OCI-LY7 (cell line): ENCODE data around the gene PLCE1. TPM values are rescaled to one million over a fixed set of nuclear protein-coding genes. Genes with fewer than 3 reads are reported as not detected.
"Not testable (repeated sequence)": the region's sequence is repeated elsewhere in the genome, so short reads cannot be mapped to it uniquely, and the experiment has no call there.

Source experiments
- BruUV-seq: library from RNA; stranded (reverse); fragments of 400-500 nt; replicated peaks from 2 replicates; lab custom pipeline; 2021; lab: Mats Ljungman, UMichigan
- CTCF ChIA-PET: fragments of 300-600 bp; sonication (Branson Sonifier 250); formaldehyde crosslinking; loops from one replicate; lab custom pipeline; 2022; ENCODE audit warnings: antibody characterized with exemption; ENCODE audit not compliant: unreplicated experiment; lab: Charles Lee
- POLR2A ChIA-PET: fragments of 300-600 bp; sonication (Branson Sonifier 250); formaldehyde crosslinking; loops from one replicate; lab custom pipeline; 2022; ENCODE audit warnings: antibody characterized with exemption; lab: Charles Lee
- DNase-seq: peaks from one replicate; pipeline ENCODE4 v3.0.0-alpha.2; 2015; ENCODE audit warnings: low spot score
- H2AFZ ChIP-seq: fragments of 200-600 bp; sonication (generic), shearing (Covaris generic); 2 replicates; pipeline ENCODE4 v1.6.1; 2014; ENCODE audit warnings: mild to moderate bottlenecking, antibody characterized with exemption, low read length, moderate library complexity
- H3K27ac ChIP-seq: fragments of 200-600 bp; sonication (generic); 2 replicates; pipeline ENCODE4 v1.5.1; 2014; ENCODE audit warnings: mixed run types, low read depth, mild to moderate bottlenecking, moderate library complexity, low read length, inconsistent platforms; ENCODE audit not compliant: poor library complexity, severe bottlenecking
- H3K36me3 ChIP-seq: fragments of 200-600 bp; sonication (generic); 2 replicates; pipeline ENCODE4 v1.6.1; 2014; ENCODE audit warnings: mild to moderate bottlenecking, antibody characterized with exemption, low read length, moderate library complexity, mixed read lengths; ENCODE audit not compliant: insufficient read depth
- H3K4me1 ChIP-seq: fragments of 200-600 bp; sonication (generic); 2 replicates; pipeline ENCODE4 v1.5.1; 2014; ENCODE audit warnings: mild to moderate bottlenecking, low read length; ENCODE audit not compliant: insufficient read depth, poor library complexity, severe bottlenecking
- H3K4me2 ChIP-seq: fragments of 200-600 bp; sonication (generic); 2 replicates; pipeline ENCODE4 v1.6.1; 2014; ENCODE audit warnings: mild to moderate bottlenecking, low read length
- H3K4me3 ChIP-seq: fragments of 200-600 bp; sonication (generic); 2 replicates; pipeline ENCODE4 v1.5.1; 2014; ENCODE audit warnings: mild to moderate bottlenecking, low read depth, low read length; ENCODE audit not compliant: poor library complexity, severe bottlenecking
- H3K79me2 ChIP-seq: fragments of 200-600 bp; sonication (generic); 2 replicates; pipeline ENCODE4 v1.6.1; 2016; ENCODE audit warnings: low read depth, mild to moderate bottlenecking, low read length, moderate library complexity, mixed read lengths; ENCODE audit not compliant: insufficient read depth
- H3K9me2 ChIP-seq: fragments of 200-600 bp; sonication (generic); 2 replicates; pipeline ENCODE4 v1.6.1; 2016; ENCODE audit warnings: mild to moderate bottlenecking, low read length, mixed read lengths; ENCODE audit not compliant: insufficient read depth
- H3K9me3 ChIP-seq: fragments of 200-600 bp; sonication (generic); 2 replicates; pipeline ENCODE4 v1.6.1; 2014; ENCODE audit warnings: mild to moderate bottlenecking, mixed run types, low read length, mixed read lengths
- H4K20me1 ChIP-seq: fragments of 200-600 bp; sonication (generic); 2 replicates; pipeline ENCODE4 v1.6.1; 2014; ENCODE audit warnings: mild to moderate bottlenecking, antibody characterized with exemption, low read length, moderate library complexity, mixed read lengths; ENCODE audit not compliant: insufficient read depth
- CTCF ChIP-seq: fragments of 200-600 bp; sonication (generic); conservative IDR thresholded peaks from 2 replicates; pipeline ENCODE4 v1.5.1; 2014; ENCODE audit warnings: mild to moderate bottlenecking, antibody characterized with exemption, low read length, moderate library complexity, mixed read lengths
- EZH2phosphoT487 ChIP-seq: fragments of 200-600 bp; sonication (generic); IDR thresholded peaks from 2 replicates; pipeline ENCODE4 v1.6.1; 2018; ENCODE audit warnings: low read depth, borderline replicate concordance, mild to moderate bottlenecking, mixed run types, antibody characterized with exemption, low read length, moderate library complexity, mixed read lengths
- intact Hi-C: fragments of 100-400 bp; cut with micrococcal nuclease; formaldehyde crosslinking; loops from one replicate; pipeline ENCODE4 v1.10.0; 2022; ENCODE audit not compliant: unreplicated experiment
- total RNA-seq, 2 experiments: library from RNA; depleted of rRNA in 1 of 2; stranded (reverse); fragments of >200 nt in 1 of 2; shearing (Covaris generic) in 1 of 2; gene quantifications; 2 replicates each; pipeline ENCODE4 v1.2.3, GENCODE V29; 2014 to 2022

PLCE1 gene
- total RNA-seq, 2 experiments from 2014 or later, result 0.06 TPM; not detected in 1

DNA sequence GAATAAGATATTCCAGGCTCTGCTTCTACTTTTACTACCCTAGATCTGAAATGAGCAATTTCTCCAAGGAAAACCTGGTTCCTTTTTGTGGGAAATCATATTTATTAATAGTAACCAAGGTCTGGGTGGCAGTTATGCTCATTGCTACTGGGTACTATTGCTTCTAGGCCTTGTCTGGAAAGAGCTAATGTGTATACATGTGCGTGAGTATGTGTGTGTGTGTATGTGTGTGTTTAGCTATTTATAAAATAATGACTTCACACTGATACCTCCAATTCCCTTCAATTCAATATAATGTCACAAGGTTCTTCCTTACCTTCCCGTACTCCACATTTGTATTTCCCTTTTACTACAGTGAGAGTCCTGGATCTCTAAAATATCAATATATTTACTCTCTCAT is 26.0 kb upstream of the PLCE1 start:
- H3K79me2 ChIP-seq, result no peaks in the 10 kb centered on the region
- no peaks in the 10 kb centered on the region for H3K36me3 ChIP-seq
- no peak overlapping the region for H2AFZ ChIP-seq
- no peaks in the 10 kb centered on the region for H4K20me1 ChIP-seq
- no peak for DNase-seq
- no peaks in the 10 kb centered on the region for H3K4me1 ChIP-seq
- ChIA-PET CTCF (no interaction called here), POLR2A (interaction anchor here (0.8 kb wide), 1 partner anchor 30 kb away, joined by 5 read pairs; no protein-coding TSS in a partner anchor)
- H3K9me2 ChIP-seq, result no peaks in the 10 kb centered on the region
- H3K4me2 ChIP-seq, result no peak overlapping the region
- no peak overlapping the region for H3K27ac ChIP-seq
- TF ChIP-seq EZH2phosphoT487, result no peak
- TF ChIP-seq CTCF, result no peak
- H3K4me3 ChIP-seq, result no peak overlapping the region
- no TSS peak for BruUV-seq
- intact Hi-C loops, result no loop called here
- no peaks in the 10 kb centered on the region for H3K9me3 ChIP-seq

- ChIA-PET CTCF (no interaction called here), POLR2A (no interaction called here)
- intact Hi-C loops, result no loop called here
- DNase-seq, result no peak
- no peak overlapping the region for H3K4me3 ChIP-seq
- H3K9me3 ChIP-seq, result no peaks in the 10 kb centered on the region
- no peaks in the 10 kb centered on the region for H3K79me2 ChIP-seq
- H3K4me1 ChIP-seq, result no peaks in the 10 kb centered on the region
- no peak overlapping the region for H2AFZ ChIP-seq
- no peak overlapping the region for H3K27ac ChIP-seq
- no peaks in the 10 kb centered on the region for H3K36me3 ChIP-seq
- BruUV-seq, result no TSS peak
- H3K4me2 ChIP-seq, result no peak overlapping the region
- no peak for TF ChIP-seq CTCF
- no peak for TF ChIP-seq EZH2phosphoT487
- no peaks in the 10 kb centered on the region for H4K20me1 ChIP-seq
- H3K9me2 ChIP-seq, result no peaks in the 10 kb centered on the region
Observed at GRCh38 chr10:93968540-93968945, 25.2 kb upstream of the PLCE1 start.

DNA sequence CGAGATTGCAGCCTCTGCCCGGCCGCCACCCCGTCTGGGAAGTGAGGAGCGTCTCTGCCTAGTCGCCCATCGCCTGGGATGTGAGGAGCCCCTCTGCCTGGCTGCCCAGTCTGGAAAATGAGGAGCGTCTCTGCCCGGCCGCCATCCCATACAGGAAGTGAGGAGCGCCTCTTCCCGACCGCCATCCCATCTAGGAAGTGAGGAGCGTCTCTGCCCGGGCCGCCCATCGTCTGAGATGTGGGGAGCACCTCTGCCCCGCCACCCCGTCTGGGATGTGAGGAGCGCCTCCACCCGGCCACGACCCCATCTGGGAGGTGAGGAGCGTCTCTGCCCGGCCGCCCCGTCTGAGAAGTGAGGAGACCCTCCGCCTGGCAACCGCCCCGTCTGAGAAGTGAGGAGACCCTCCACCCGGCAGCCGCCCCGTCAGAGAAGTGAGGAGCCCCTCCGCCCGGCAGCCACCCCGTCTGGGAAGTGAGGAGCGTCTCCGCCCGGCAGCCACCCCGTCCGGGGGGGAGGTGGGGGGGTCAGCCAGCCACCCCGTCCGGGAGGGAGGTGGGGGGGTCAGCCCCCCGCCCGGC is 23.2 kb upstream of the PLCE1 start:
- H3K4me3 ChIP-seq, BruUV-seq, CTCF ChIA-PET, H3K79me2 ChIP-seq, intact Hi-C loops, H3K4me1 ChIP-seq, H4K20me1 ChIP-seq, POLR2A ChIA-PET, H3K9me3 ChIP-seq, H3K4me2 ChIP-seq, H3K36me3 ChIP-seq, H2AFZ ChIP-seq, H3K9me2 ChIP-seq, H3K27ac ChIP-seq, DNase-seq: not testable (repeated sequence)
